ENCODE measurements around the gene DACH1.

Gene DACH1

DNA sequence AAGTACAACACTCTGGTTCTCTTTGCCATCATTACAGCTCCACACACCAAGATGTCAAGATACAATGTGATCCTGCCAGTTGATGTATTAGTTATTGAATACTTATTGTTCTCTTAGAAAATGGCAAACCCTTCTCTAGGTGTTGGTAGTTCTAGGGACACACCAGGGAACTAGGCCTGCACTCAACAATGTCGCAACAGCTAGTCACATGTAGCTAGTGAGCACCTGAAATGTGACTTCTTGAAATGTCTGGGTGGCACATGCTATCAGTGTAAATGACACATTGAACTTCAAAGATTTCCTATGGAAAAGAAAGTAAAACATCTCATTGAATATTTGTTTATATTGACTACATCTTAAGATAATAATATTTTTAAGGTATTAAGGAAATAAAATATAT is 49.7 kb downstream of the DACH1 start:
- no peak overlapping the region for H3K4me3 ChIP-seq (replicated peaks; ENCODE audit: low read depth, low read length)
- TF ChIP-seq, protein P1, sequence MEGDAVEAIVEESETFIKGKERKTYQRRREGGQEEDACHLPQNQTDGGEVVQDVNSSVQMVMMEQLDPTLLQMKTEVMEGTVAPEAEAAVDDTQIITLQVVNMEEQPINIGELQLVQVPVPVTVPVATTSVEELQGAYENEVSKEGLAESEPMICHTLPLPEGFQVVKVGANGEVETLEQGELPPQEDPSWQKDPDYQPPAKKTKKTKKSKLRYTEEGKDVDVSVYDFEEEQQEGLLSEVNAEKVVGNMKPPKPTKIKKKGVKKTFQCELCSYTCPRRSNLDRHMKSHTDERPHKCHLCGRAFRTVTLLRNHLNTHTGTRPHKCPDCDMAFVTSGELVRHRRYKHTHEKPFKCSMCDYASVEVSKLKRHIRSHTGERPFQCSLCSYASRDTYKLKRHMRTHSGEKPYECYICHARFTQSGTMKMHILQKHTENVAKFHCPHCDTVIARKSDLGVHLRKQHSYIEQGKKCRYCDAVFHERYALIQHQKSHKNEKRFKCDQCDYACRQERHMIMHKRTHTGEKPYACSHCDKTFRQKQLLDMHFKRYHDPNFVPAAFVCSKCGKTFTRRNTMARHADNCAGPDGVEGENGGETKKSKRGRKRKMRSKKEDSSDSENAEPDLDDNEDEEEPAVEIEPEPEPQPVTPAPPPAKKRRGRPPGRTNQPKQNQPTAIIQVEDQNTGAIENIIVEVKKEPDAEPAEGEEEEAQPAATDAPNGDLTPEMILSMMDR (IDR thresholded peaks at IDR 0.05; ENCODE audit: low read length, missing control alignments), result no peak
- no peak for DNase-seq (ENCODE audit: low read depth)

DNA sequence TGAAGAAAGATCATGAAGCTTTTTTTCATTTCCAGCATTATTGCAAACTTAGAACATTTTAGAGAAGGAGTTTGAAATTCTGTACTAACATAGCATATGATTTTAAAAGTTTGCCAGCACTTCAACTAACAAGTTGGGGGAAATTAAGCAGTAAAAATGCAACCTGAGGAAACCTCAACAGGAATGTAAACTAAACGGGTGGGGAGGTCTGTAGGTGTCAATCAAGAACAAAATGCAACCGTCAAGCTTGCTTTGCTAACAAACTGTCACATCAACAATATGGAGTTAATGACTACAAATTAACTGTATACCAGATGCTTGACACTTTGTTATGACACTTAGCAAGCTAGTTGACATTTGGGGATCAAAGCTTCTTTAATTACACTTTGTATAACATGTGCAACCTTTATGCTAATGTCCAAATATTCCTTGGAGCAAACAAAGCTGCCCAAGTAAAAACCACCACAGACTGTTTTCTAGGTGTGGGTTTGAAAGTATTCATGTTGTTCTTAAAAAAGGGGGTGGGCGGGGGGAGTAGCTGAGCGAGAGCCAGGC is 52.1 kb downstream of the DACH1 start:
- no peak overlapping the region for H3K4me3 ChIP-seq (replicated peaks; ENCODE audit: low read depth, low read length)
- TF ChIP-seq, protein P1 (IDR thresholded peaks at IDR 0.05; ENCODE audit: low read length, missing control alignments), result no peak
- no peak for DNase-seq (ENCODE audit: low read depth)

DNA sequence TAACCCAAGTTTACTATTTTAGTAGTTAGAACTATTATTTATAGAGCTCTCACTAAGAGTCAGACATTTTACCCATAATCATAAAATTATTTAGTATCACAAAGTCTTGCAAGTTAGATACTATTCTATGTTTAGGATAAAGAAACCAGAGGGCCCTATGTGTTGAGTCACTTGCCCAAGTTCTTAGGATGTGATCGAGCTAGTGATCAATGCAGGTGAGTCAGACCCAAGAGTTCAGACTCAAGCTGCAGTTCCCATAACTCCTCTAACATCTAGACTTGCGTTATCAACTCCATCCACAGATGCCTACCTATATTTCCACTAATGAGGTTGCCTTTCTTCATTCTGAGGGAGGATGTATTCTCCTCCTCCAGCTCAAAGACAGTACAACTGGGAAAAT is 53.8 kb downstream of the DACH1 start:
- no peak for DNase-seq (ENCODE audit: low read depth)
- H3K4me3 ChIP-seq (replicated peaks; ENCODE audit: low read depth, low read length), result no peak overlapping the region
- TF ChIP-seq, protein P1 (IDR thresholded peaks at IDR 0.05; ENCODE audit: low read length, missing control alignments), result no peak

DNA sequence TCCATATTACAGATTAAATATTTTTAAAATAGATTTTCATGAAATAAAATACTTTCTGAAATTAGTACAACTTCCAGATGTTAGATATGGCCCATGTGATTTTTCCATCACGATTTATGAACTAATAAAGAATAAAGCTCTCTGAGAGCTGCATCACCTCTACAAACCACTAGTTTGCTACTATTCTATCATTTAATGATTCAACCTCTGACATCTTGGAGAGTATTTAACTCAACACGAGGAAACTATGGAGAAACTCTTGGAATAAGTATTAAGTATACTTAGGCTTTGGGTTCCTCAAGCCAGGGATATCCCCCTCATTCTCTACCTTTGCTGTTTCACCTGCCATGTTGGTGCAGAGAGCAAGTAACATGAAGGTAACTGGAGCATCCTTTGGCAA is 55.7 kb downstream of the DACH1 start:
- no peak for DNase-seq (ENCODE audit: low read depth)
- no peak overlapping the region for H3K4me3 ChIP-seq (replicated peaks; ENCODE audit: low read depth, low read length)
- TF ChIP-seq, protein P1 (IDR thresholded peaks at IDR 0.05; ENCODE audit: low read length, missing control alignments), result no peak

DNA sequence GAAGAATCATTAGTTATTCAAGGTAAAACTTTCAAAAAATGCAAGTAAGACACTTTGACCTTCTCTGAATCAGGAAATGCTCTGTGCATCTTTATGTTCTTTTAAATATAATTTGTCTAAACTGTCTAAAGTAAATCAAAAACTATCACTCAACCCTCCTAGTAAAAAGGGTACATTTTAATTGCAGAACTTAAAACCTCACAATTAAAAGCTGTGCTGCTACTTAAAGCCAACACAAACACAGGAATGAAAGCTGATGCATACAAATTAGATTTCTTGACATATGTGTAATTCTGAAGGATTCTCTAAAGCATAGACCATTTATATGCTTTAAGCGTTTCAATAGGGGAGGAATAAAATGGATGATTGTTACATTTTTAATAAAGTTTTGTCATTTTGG is 58.3 kb downstream of the DACH1 start:
- TF ChIP-seq, protein P1 (IDR thresholded peaks at IDR 0.05; ENCODE audit: low read length, missing control alignments), result no peak
- no peak for DNase-seq (ENCODE audit: low read depth)
- no peak overlapping the region for H3K4me3 ChIP-seq (replicated peaks; ENCODE audit: low read depth, low read length)

DNA sequence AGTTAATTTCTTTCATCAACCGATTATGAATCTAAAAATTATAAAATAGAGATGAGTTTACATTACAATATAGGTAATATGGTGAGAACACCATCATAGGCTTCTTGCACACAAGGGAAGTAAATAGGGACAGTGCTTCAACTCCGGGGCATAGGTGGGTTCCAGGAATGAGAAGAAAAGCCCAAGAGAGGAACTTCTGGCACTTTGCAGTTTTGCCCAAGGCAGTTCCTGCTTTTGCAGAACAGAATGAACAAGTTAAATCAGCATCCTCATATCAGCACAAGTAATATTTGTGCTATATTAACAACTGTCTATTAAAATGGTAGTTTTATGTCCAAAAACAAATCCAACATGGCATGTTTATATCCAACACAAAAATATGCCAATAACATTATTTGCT is 60.1 kb downstream of the DACH1 start:
- no peak overlapping the region for H3K4me3 ChIP-seq (replicated peaks; ENCODE audit: low read depth, low read length)
- DNase-seq (ENCODE audit: low read depth), result no peak
- TF ChIP-seq, protein P1 (IDR thresholded peaks at IDR 0.05; ENCODE audit: low read length, missing control alignments), result no peak

DNA sequence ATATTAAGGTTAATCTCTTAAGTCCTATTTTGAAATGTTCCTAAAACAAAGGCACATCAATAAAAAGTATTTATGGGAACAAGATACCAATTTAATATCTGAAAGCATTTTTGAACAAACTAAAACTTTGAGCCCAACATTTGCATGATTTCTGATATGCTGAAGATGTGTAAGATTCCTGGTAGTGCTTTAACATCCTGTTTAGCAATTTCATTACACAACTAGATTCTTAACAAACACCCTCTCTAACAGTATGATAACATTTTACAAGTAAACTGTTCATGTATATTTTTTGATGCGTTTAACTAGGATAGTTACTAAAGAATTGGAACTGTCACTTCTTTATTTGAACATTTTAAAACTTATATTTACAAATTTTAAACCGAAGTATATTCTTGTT is 63.9 kb downstream of the DACH1 start:
- TF ChIP-seq, protein P1 (IDR thresholded peaks at IDR 0.05; ENCODE audit: low read length, missing control alignments), result no peak
- no peak overlapping the region for H3K4me3 ChIP-seq (replicated peaks; ENCODE audit: low read depth, low read length)
- peak; percentile 6 for DNase-seq (ENCODE audit: low read depth)

Measured in fibroblast of pulmonary artery (primary cell).